HG03565 (cell line): ENCODE measurements around the gene NRCAM.
"Not testable (repeated sequence)": the region's sequence is repeated elsewhere in the genome, so short reads cannot be mapped to it uniquely, and the experiment has no call there.

ENCODE experiments used
- ATAC-seq: cut with Tn5 transposase; IDR thresholded peaks from one replicate; pipeline ENCODE4 v1.9.1; 2021; ENCODE audit warnings: mild to moderate bottlenecking, moderate library complexity; ENCODE audit not compliant: unreplicated experiment

The NRCAM gene

DNA sequence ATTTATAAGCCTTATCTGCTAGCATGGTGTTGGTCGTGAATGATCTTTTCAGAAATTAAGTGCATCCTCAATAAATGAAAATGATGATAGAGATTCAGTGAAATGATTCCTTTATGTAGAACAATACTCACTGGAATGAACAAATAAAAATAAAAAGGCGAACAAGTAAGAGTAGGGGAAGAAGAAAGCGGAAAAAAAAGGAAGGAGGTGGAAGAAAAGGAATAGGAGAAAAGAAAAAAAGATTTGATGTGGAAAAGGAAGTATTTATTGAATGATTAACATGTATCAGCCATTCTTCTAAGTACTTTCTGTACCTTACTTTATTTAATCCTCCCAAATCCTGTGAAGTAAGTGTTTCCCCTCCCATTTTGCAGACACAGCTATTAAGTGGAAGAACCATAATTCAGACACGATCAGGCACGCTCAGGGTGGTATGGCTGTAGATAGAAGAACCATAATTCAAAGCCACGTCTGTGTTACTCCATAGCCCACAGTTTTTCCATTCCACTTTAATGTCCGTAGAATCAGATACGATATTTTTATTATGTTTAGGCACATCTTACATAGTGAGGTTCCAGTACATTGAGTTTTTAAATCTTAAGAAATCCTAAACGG is 169.8 kb downstream of the NRCAM start:
- no peak for ATAC-seq

DNA sequence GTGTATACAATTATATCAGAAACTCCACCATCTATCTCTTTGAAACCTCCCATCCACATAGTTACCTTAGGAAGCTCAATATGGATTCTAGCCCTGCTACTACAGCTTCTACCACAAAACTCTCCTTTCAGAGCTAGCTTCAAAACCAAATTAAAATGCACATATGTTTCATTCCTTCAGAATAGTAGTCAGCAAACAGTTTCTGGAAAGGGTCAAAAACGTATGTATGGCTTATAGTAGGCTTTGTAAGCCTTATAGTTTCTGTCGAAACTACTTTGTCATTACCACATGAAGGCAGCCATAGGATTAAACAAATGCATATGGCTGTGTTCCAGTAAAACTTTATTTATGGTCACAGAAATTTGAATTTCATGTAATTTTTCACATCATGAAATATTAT is 170.5 kb downstream of the NRCAM start:
- no peak for ATAC-seq

DNA sequence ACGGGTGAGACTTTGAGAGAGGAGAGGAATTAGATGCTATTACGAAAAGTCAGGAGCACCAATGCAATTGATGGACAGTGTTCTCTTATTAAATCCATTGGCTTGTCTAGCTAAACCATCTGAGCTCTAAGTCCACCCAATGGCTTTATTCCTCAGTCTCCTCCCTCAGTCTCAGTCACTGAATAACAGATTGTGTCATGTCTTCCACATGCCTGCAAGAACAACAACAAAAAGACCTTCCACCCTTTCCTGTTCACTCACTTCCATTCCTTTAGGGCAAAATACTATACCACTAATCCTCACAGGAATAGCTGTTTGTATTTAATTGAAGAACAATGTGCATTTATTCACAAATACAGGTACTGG is 171.2 kb downstream of the NRCAM start:
- no peak for ATAC-seq

DNA sequence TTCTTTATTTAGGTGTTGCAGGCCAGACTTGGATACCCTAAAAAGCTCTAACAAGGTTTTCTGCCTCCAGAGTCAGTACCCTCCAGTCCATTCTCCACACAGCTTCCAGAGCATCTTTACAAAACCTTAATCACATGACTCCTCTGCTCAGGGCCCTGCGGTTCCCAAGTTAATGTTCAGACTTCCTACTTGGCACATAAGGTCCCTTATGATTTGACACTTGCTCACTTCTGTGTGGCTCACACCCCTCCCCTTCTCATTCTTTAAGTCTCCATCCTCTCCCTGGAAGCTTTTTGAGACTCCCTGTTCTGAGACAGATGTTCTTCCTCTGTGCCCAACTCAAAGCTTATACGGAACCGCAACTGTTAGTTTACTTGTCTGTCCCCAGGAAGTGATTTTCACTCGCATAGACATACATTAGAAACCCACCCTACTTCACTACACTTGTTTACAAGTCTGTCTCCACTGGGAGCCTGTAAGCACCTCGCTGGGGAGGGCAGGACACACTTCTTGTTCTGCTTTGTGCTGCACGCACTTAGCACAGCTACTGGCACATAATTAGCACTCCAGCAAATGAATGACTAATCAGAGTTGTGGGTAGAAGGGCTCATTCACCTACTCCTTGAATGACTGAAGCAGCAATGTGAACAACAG is 171.8 kb downstream of the NRCAM start:
- peak; percentile 45 for ATAC-seq

DNA sequence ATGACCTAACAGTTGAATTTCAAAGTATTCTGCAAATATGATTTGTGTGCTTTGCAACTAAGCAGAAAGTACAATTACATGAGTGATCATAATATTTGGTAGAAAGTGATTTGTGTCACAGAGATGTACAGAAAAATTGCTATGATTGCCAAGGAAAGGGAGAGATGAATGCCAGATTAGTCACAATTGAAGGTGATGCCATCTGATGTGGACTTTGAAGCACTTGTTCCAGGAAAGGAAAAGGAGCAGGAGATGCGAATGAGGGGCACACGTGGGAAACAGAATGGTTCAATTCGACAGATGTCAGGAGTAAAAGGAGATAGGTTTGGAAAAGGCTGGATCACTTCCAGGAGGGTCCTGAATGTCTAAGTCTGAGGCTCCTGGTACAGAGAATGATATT is 173.0 kb downstream of the NRCAM start:
- ATAC-seq, result no peak

GRCh38 chr7:108282427-108282996 is 173.7 kb downstream of the NRCAM start:
- ATAC-seq, result no peak

DNA sequence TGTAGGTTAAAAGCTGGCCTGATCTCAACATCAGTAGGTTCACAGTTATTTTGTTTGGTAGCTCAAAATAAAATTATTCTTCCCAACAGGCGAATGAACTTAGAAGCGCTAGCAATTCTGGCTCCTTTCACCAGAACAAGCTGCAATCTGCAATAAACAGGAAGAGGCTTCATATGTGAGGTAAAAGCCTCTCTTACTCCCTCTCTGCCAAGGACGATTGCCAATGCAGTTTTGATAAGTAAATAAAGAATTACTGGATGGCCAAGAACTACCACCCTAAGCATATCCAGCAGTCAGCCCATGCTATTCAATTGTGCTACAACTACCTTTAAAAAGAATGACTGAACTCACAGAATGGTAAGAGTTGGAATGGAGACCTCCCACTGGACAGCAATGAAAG is 176.1 kb downstream of the NRCAM start:
- ATAC-seq, result no peak

DNA sequence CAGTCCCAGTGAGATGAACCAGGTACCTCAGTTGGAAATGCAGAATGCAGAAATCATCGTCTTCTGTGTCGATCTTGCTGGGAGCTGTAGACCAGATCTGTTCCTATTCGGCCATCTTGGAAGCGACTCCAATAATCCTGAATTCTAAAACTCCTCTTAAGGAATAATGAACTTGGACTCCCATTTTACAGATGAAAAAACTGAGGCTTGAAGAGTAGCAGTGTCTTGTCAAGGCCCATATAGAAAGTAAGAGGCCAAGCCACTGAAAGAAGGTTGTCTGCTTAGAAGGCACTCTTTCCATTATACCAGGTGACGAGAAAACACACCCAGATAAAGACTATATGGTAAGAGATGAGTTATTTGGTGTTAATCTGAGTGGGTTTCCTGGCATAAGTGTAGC is 177.5 kb downstream of the NRCAM start:
- ATAC-seq, result no peak

DNA sequence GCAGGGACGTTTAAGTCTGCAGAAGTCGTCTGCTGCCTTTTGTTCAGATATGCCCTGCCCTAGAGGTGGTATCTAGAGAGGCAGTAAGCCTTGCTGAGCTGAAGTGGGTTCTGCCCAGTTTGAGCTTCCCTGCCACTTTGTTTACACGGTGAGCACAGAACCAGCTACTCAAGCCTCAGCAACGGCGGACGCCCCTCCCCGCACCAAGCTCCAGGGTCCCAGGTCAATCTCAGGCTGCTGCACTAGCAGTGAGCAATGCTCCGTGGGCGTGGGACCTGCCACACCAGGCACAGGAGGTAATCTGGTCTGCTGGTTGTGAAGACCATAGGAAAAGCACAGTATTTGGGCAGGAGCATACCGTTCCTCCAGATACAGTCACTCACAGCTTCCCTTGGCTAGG is 178.0 kb downstream of the NRCAM start:
- ATAC-seq, result no peak

- ATAC-seq, result not testable (repeated sequence)
Measured at GRCh38 chr7:108274447-108274846, 181.8 kb downstream of the NRCAM start.

DNA sequence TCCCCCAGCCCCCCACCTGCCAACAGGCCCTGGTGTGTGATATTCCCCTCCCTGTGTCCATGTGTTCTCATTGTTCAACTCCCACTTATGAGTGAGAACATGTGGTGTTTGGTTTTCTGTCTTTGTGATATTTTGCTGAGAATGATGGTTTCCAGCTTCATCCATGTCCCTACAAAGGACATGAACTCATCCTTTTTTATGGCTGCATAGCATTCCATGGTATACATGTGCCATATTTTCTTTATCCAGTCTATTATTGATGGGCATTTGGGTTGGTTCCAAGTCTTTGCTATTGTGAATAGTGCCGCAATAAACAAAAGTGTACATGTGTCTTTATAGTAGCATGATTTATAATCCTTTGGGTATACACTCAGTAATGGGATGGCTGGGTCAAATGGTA is 183.3 kb downstream of the NRCAM start:
- ATAC-seq, result not testable (repeated sequence)

- ATAC-seq, result peak; percentile 94
Measured at GRCh38 chr7:108270385-108271015, 185.7 kb downstream of the NRCAM start.

- ATAC-seq, result no peak
Measured at GRCh38 chr7:108268200-108268820, 187.9 kb downstream of the NRCAM start.

DNA sequence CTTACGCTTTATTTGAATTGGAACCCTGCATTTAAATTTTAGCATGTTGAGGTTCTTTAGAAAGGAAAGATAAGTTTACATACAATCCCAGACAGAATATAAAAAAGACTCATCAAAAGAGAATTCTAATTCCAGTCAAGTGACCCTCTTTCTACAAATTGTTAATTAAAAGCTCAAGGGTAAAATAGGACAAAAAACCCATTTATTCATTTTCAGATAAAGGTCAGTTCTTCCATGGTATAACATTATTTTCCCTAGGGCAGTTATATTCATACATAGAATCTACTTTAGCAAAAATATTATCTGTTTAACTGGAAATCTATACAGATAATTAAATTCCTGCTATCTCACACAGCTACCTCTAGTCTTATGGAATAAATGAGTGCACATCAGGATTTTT is 188.6 kb downstream of the NRCAM start:
- no peak for ATAC-seq

GRCh38 chr7:108266491-108266890 is 189.7 kb downstream of the NRCAM start:
- no peak for ATAC-seq

GRCh38 chr7:108266035-108266434 is 190.2 kb downstream of the NRCAM start:
- no peak for ATAC-seq

GRCh38 chr7:108265007-108265406 is 191.2 kb downstream of the NRCAM start:
- no peak for ATAC-seq

DNA sequence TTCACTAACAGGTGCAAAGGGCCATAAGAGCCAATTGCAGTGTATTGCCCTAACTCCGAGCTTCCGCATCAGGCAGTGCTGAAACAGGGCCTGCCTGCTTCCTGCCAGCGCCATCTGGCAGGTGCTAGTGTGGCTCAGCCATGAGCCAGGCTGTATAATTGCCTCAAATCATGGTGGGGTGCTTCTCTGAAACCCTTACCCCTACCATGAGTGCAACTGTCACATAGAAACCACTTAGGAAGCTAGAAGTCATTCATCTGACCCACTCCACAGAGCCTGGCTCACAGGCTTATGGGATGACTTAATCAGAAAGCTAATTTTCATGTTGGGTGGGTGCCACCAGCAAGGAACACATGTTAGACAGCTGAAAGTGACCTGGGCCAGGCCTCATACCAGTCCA is 192.8 kb downstream of the NRCAM start:
- ATAC-seq, result no peak

- no peak for ATAC-seq
Measured at GRCh38 chr7:108261560-108262255, 194.5 kb downstream of the NRCAM start.

- not testable (repeated sequence) for ATAC-seq
Measured at GRCh38 chr7:108259447-108259846, 196.8 kb downstream of the NRCAM start.

DNA sequence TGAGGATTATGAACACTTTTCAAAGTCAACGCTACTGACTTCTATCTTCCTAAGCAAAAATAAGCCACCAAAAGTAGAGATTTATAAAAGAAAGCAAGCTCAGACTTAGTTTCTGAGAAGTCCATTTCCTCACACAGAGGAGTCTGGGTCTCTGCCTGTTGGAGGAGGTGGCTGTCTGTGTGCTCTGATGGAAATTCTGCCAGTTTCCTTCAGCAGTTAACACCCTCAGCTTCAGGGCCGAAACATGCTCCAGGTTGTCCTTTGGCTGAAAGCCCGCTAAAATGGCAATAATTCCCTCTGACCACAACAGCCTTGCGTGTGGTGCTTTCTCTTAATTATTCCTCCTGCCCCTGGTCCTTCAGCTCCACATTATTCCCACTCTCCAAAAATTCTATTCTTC is 198.3 kb downstream of the NRCAM start:
- ATAC-seq, result no peak
